Vagina (tissue), 2 donors: ENCODE data around the gene ADGRV1.

Experiments
- CTCF ChIP-seq, 3 experiments: fragments of 450-650 bp in 2 of 3; fragments of 200-600 bp in 1 of 3; sonication (generic) in 1 of 3; IDR thresholded peaks; one replicate each; pipeline ENCODE4 v1.5.1; 2017 to 2019; ENCODE audit warnings: antibody characterized with exemption in 3 of 3, mild to moderate bottlenecking in 2 of 3, moderate library complexity in 2 of 3
- POLR2A ChIP-seq, 2 donors: fragments of 450-650 bp; IDR thresholded peaks; one replicate each; pipeline ENCODE4 v1.6.1; 2017; ENCODE audit warnings: antibody characterized with exemption in 2 of 2, mild to moderate bottlenecking in 2 of 2, moderate library complexity in 2 of 2

GRCh38 chr5:91171322-91171721 lies 612.7 kb downstream of the ADGRV1 start:
- TF ChIP-seq CTCF (IDR thresholded peaks at IDR 0.05), result no peak
- TF ChIP-seq POLR2A (IDR thresholded peaks at IDR 0.05), result no peak
